OCI-LY7 (cell line): Measurements from ENCODE around the gene UBXN2A. TPM values are rescaled to one million over a fixed set of nuclear protein-coding genes. Genes with fewer than 3 reads are reported as not detected.

Source experiments
- BruUV-seq: library from RNA; stranded (reverse); fragments of 400-500 nt; replicated peaks from 2 replicates; lab custom pipeline; 2021; lab: Mats Ljungman, UMichigan
- CTCF ChIA-PET: fragments of 300-600 bp; sonication (Branson Sonifier 250); formaldehyde crosslinking; loops from one replicate; lab custom pipeline; 2022; ENCODE audit warnings: antibody characterized with exemption; ENCODE audit not compliant: unreplicated experiment; lab: Charles Lee
- POLR2A ChIA-PET: fragments of 300-600 bp; sonication (Branson Sonifier 250); formaldehyde crosslinking; loops from one replicate; lab custom pipeline; 2022; ENCODE audit warnings: antibody characterized with exemption; lab: Charles Lee
- DNase-seq: peaks from one replicate; pipeline ENCODE4 v3.0.0-alpha.2; 2015; ENCODE audit warnings: low spot score
- H2AFZ ChIP-seq: fragments of 200-600 bp; sonication (generic), shearing (Covaris generic); 2 replicates; pipeline ENCODE4 v1.6.1; 2014; ENCODE audit warnings: mild to moderate bottlenecking, antibody characterized with exemption, low read length, moderate library complexity
- H3K27ac ChIP-seq: fragments of 200-600 bp; sonication (generic); 2 replicates; pipeline ENCODE4 v1.5.1; 2014; ENCODE audit warnings: mixed run types, low read depth, mild to moderate bottlenecking, moderate library complexity, low read length, inconsistent platforms; ENCODE audit not compliant: poor library complexity, severe bottlenecking
- H3K36me3 ChIP-seq: fragments of 200-600 bp; sonication (generic); 2 replicates; pipeline ENCODE4 v1.6.1; 2014; ENCODE audit warnings: mild to moderate bottlenecking, antibody characterized with exemption, low read length, moderate library complexity, mixed read lengths; ENCODE audit not compliant: insufficient read depth
- H3K4me1 ChIP-seq: fragments of 200-600 bp; sonication (generic); 2 replicates; pipeline ENCODE4 v1.5.1; 2014; ENCODE audit warnings: mild to moderate bottlenecking, low read length; ENCODE audit not compliant: insufficient read depth, poor library complexity, severe bottlenecking
- H3K4me2 ChIP-seq: fragments of 200-600 bp; sonication (generic); 2 replicates; pipeline ENCODE4 v1.6.1; 2014; ENCODE audit warnings: mild to moderate bottlenecking, low read length
- H3K4me3 ChIP-seq: fragments of 200-600 bp; sonication (generic); 2 replicates; pipeline ENCODE4 v1.5.1; 2014; ENCODE audit warnings: mild to moderate bottlenecking, low read depth, low read length; ENCODE audit not compliant: poor library complexity, severe bottlenecking
- H3K79me2 ChIP-seq: fragments of 200-600 bp; sonication (generic); 2 replicates; pipeline ENCODE4 v1.6.1; 2016; ENCODE audit warnings: low read depth, mild to moderate bottlenecking, low read length, moderate library complexity, mixed read lengths; ENCODE audit not compliant: insufficient read depth
- H3K9me2 ChIP-seq: fragments of 200-600 bp; sonication (generic); 2 replicates; pipeline ENCODE4 v1.6.1; 2016; ENCODE audit warnings: mild to moderate bottlenecking, low read length, mixed read lengths; ENCODE audit not compliant: insufficient read depth
- H3K9me3 ChIP-seq: fragments of 200-600 bp; sonication (generic); 2 replicates; pipeline ENCODE4 v1.6.1; 2014; ENCODE audit warnings: mild to moderate bottlenecking, mixed run types, low read length, mixed read lengths
- H4K20me1 ChIP-seq: fragments of 200-600 bp; sonication (generic); 2 replicates; pipeline ENCODE4 v1.6.1; 2014; ENCODE audit warnings: mild to moderate bottlenecking, antibody characterized with exemption, low read length, moderate library complexity, mixed read lengths; ENCODE audit not compliant: insufficient read depth
- EZH2phosphoT487 ChIP-seq: fragments of 200-600 bp; sonication (generic); IDR thresholded peaks from 2 replicates; pipeline ENCODE4 v1.6.1; 2018; ENCODE audit warnings: low read depth, borderline replicate concordance, mild to moderate bottlenecking, mixed run types, antibody characterized with exemption, low read length, moderate library complexity, mixed read lengths
- intact Hi-C: fragments of 100-400 bp; cut with micrococcal nuclease; formaldehyde crosslinking; loops from one replicate; pipeline ENCODE4 v1.10.0; 2022; ENCODE audit not compliant: unreplicated experiment
- total RNA-seq, 2 experiments: library from RNA; depleted of rRNA in 1 of 2; stranded (reverse); fragments of >200 nt in 1 of 2; shearing (Covaris generic) in 1 of 2; gene quantifications; 2 replicates each; pipeline ENCODE4 v1.2.3, GENCODE V29; 2014 to 2022
- TF ChIP-seq, protein P1 (sequence below): fragments of 200-600 bp; sonication (generic); conservative IDR thresholded peaks from 2 replicates; pipeline ENCODE4 v1.5.1; 2014; ENCODE audit warnings: mild to moderate bottlenecking, antibody characterized with exemption, low read length, moderate library complexity, mixed read lengths

UBXN2A gene
- total RNA-seq, 2 experiments from 2014 or later: 10.0 to 15.4 TPM

- Histone ChIP-seq H3K9me3 (no peaks in the 10 kb centered on the region), H3K4me3 (no peak overlapping the region), H2AFZ (no peak overlapping the region), H3K4me2 (no peak overlapping the region), H3K36me3 (peaks cover 19% of the 10 kb centered on the region), H3K4me1 (no peaks in the 10 kb centered on the region), H3K79me2 (no peaks in the 10 kb centered on the region), H4K20me1 (no peaks in the 10 kb centered on the region), H3K27ac (no peak overlapping the region), H3K9me2 (no peaks in the 10 kb centered on the region)
- ChIA-PET POLR2A (no interaction called here), CTCF (interaction anchor here (0.6 kb wide), 2 partner anchors 21 to 418 kb away, joined by 3 to 15 read pairs; no protein-coding TSS in a partner anchor)
- no peak for DNase-seq
- intact Hi-C loops: no loop called here
- TF ChIP-seq, protein P1, sequence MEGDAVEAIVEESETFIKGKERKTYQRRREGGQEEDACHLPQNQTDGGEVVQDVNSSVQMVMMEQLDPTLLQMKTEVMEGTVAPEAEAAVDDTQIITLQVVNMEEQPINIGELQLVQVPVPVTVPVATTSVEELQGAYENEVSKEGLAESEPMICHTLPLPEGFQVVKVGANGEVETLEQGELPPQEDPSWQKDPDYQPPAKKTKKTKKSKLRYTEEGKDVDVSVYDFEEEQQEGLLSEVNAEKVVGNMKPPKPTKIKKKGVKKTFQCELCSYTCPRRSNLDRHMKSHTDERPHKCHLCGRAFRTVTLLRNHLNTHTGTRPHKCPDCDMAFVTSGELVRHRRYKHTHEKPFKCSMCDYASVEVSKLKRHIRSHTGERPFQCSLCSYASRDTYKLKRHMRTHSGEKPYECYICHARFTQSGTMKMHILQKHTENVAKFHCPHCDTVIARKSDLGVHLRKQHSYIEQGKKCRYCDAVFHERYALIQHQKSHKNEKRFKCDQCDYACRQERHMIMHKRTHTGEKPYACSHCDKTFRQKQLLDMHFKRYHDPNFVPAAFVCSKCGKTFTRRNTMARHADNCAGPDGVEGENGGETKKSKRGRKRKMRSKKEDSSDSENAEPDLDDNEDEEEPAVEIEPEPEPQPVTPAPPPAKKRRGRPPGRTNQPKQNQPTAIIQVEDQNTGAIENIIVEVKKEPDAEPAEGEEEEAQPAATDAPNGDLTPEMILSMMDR: no peak
- TF ChIP-seq EZH2phosphoT487: no peak
- no TSS peak for BruUV-seq
Measured at GRCh38 chr2:24024996-24025663, 84.9 kb downstream of the UBXN2A start.

GRCh38 chr2:24026233-24026632 lies 86.0 kb downstream of the UBXN2A start:
- H3K9me3 ChIP-seq: no peaks in the 10 kb centered on the region
- POLR2A ChIA-PET: no interaction called here
- H3K27ac ChIP-seq: no peak overlapping the region
- H3K79me2 ChIP-seq: no peaks in the 10 kb centered on the region
- BruUV-seq: no TSS peak
- H3K9me2 ChIP-seq: no peaks in the 10 kb centered on the region
- H3K4me3 ChIP-seq: no peak overlapping the region
- no peak overlapping the region for H3K4me2 ChIP-seq
- peaks cover 30% of the 10 kb centered on the region for H3K36me3 ChIP-seq
- H3K4me1 ChIP-seq: no peaks in the 10 kb centered on the region
- TF ChIP-seq EZH2phosphoT487: no peak
- TF ChIP-seq, protein P1: no peak
- CTCF ChIA-PET: no interaction called here
- no peak overlapping the region for H2AFZ ChIP-seq
- H4K20me1 ChIP-seq: no peaks in the 10 kb centered on the region
- no peak for DNase-seq
- intact Hi-C loops: loop anchor here (2.0 kb wide), 1 partner anchor 59 kb away; the partner anchor contains the start of gene TP53I3
